Glomerular visceral epithelial cell (primary cell): ENCODE data around the gene EMC9.

ENCODE experiments used
- DNase-seq: peaks from one replicate; pipeline ENCODE4 v3.0.0-alpha.2; 2016; ENCODE audit errors: extremely low spot score

EMC9 gene

GRCh38 chr14:24177041-24177825 lies 35.8 kb upstream of the EMC9 start:
- no peak for DNase-seq

GRCh38 chr14:24176599-24176998 lies 35.2 kb upstream of the EMC9 start:
- DNase-seq, result no peak

GRCh38 chr14:24172871-24173281 lies 31.5 kb upstream of the EMC9 start:
- DNase-seq, result no peak

- no peak for DNase-seq
These were observed 31.0 kb upstream of the EMC9 start for GRCh38 chr14:24172261-24172860.

- DNase-seq, result no peak
These were observed 30.2 kb upstream of the EMC9 start, which contains the start of gene REC8 for GRCh38 chr14:24171422-24172260. REC8 (plus strand) TSS chr14:24172080; CDS start chr14:24172553, 473 bp downstream.

GRCh38 chr14:24167469-24168114 lies 26.2 kb upstream of the EMC9 start:
- DNase-seq, result no peak

GRCh38 chr14:24165785-24166184 lies 24.4 kb upstream of the EMC9 start:
- no peak for DNase-seq

- DNase-seq, result no peak
These were observed 23.2 kb upstream of the EMC9 start for GRCh38 chr14:24164518-24164991.

GRCh38 chr14:24162093-24162492 lies 20.7 kb upstream of the EMC9 start:
- no peak for DNase-seq

- peak; percentile 99 for DNase-seq
These were observed 19.7 kb upstream of the EMC9 start, which contains the start of gene IRF9 for GRCh38 chr14:24160850-24161804. IRF9 (plus strand) TSS chr14:24161265; CDS start chr14:24162145, 880 bp downstream.

- no peak for DNase-seq
These were observed 19.1 kb upstream of the EMC9 start for GRCh38 chr14:24160499-24160849.

- DNase-seq, result no peak
These were observed 18.5 kb upstream of the EMC9 start for GRCh38 chr14:24159777-24160498.

- no peak for DNase-seq
These were observed 15.9 kb upstream of the EMC9 start for GRCh38 chr14:24157331-24157730.

- DNase-seq, result no peak
These were observed 15.4 kb upstream of the EMC9 start for GRCh38 chr14:24156840-24157239.

- no peak for DNase-seq
These were observed 13.7 kb upstream of the EMC9 start for GRCh38 chr14:24155100-24155499.

GRCh38 chr14:24151404-24152080 lies 10.2 kb upstream of the EMC9 start:
- DNase-seq, result no peak

- DNase-seq, result no peak
These were observed 9.6 kb upstream of the EMC9 start for GRCh38 chr14:24150993-24151392.

- no peak for DNase-seq
These were observed 9.2 kb upstream of the EMC9 start for GRCh38 chr14:24150567-24150966.

- DNase-seq, result no peak
These were observed 8.7 kb upstream of the EMC9 start for GRCh38 chr14:24150061-24150460.
